HG02943 (cell line): ENCODE results near the gene PITRM1.

ENCODE experiments used
- ATAC-seq: cut with Tn5 transposase; IDR thresholded peaks from one replicate; pipeline ENCODE4 v1.9.1; 2021; ENCODE audit warnings: mild to moderate bottlenecking, low read depth, moderate library complexity; ENCODE audit not compliant: unreplicated experiment

The PITRM1 gene

GRCh38 chr10:3125527-3126170, 46.9 kb downstream of the PITRM1 start:
- ATAC-seq, result no peak

GRCh38 chr10:3124412-3125175, 48.0 kb downstream of the PITRM1 start:
- ATAC-seq, result no peak

- no peak for ATAC-seq
These were observed 48.8 kb downstream of the PITRM1 start for GRCh38 chr10:3123571-3124411.

DNA sequence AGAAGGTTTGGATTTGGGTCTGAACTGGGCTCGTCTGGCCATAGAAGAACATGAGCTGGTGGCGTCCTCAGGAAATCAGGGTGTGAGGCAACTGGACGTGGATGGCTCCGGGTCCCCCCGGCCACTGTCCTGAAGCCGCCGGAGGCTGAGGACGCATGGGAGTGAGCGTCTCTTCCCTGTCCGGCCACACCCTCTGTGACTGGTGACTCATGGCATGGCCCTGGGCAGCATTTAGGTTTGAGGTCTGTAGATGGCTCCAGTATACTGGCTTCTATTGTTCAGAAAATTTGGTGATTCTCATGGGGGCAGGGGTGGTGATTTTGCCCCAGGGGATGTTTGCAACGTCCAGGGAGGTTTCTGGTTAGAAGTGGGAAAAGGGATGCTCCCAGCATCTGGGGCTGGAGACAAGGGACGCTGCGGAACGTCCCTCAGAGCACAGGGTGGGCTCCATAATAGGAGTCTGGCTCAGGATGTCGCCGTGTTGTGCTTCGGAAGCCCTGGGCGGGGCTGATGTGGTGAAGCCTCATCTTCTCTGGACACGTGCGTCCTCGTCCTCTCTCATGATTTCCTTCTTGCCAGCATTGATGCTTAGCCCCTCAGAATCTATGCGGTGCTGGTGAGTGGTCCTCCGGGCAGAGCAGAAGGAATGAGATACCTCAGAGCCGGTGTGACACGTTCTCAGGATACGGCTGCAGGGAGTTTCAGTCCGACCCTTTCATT, 49.9 kb downstream of the PITRM1 start:
- no peak for ATAC-seq

DNA sequence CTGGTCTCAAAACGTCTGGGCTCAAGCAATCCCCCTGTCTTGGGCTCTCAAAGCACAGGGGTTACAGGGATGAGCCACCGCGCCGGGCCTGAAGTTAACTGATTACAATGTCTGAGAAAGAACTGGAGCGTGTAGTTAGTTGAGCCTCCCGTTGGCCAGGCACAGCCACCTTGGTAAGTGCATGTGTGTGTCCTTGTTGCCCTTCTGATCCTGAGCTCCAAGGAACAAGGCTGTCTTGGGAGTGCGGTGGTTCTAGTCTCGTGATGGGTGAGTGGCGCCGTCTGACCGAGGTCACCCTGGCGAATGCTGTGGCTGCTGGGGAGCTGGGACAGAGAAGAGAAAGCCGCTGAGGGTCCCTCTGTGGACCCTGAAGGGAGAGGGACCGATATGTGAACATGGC, 50.5 kb downstream of the PITRM1 start:
- ATAC-seq, result no peak

DNA sequence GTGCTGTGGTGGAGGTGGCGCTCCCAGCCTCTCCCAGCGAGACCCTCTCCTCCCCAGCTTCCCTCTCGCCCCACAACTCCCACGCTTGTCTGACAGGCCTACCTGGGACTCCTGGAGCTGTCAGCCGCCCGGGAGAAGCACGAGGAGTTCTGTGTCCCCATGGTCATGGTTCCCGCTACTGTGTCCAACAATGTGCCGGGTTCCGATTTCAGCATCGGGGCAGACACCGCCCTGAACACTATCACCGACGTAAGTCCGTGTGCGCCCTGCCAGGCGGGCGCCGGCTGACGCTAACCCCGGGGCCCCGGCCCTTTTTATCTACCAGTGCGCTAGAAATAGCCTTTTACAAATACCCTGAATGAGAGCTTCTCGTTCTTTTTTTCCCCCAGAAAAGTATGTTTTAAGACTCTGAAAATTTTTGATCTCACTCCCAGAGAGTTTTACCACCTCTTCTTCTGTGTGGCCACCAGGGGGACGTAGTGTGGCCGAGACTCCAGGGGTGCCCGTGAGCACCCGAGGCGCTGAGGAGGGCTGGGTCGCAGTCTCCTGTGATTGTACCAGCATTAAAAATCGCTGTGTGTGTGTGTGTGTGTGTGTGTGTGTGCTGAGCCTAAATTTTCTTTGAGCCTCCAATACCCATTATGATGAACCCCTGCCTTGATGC, 52.7 kb downstream of the PITRM1 start:
- ATAC-seq, result no peak

DNA sequence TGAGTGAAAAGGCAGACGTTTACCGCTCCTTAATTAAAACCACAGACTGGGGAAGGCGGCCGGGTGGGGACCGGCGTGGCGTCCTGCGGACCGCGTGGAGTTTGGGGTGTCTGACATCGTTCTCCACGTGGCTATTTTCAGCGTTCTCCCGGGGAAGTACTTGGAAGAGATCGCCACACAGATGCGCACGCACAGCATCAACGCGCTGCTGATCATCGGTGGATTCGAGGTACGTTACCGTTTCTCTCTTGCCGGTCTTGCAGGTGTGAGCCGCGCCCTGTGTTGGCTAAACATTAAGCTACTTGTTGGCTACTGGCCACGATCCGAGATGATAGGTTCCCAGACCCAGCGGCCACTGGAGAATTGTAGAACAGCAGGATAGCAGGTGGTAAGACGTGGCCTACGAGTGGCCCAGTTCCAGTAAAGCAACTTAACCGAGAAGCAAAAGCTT, 53.9 kb downstream of the PITRM1 start:
- ATAC-seq, result no peak

DNA sequence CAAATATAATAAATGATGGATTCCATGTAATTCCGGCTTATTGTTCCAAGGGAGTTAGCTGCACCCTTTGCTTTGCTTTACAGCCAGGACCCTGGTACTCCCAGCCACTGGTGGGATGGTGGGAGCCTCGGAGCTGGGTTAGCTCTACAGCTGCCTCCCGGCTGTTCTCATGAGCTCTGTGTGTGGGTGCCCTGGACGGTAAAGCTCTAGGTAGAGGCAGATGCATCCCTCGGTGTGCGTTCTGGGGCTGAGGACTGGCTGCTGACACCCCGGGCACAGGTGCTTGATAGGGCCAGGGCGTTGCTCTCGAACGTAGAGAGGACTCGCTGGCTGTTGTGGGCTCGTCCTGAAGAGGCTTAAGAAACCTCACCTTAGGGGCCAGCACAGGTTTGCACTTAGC, 55.1 kb downstream of the PITRM1 start:
- ATAC-seq, result no peak

GRCh38 chr10:3116508-3117100, 56.0 kb downstream of the PITRM1 start:
- no peak for ATAC-seq

- ATAC-seq, result no peak
These were observed 56.9 kb downstream of the PITRM1 start for GRCh38 chr10:3115685-3116084.

DNA sequence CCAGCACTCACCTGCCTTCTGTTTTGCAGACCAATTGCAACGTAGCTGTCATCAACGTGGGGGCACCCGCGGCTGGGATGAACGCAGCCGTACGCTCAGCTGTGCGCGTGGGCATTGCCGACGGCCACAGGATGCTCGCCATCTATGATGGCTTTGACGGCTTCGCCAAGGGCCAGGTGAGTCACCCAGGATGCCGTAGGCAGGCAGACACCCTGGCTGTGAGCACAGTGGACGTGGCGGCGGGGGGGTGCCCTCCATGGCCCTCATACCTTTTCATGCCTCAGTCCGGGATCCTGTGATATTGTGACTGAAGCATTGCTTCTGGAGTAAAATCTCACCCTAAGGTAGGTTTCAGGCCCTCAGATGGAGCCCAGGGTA, 59.2 kb downstream of the PITRM1 start:
- no peak for ATAC-seq

GRCh38 chr10:3111621-3112163, 60.9 kb downstream of the PITRM1 start:
- ATAC-seq, result no peak

- ATAC-seq, result no peak
These were observed 61.6 kb downstream of the PITRM1 start for GRCh38 chr10:3110782-3111620.

- no peak for ATAC-seq
These were observed 62.9 kb downstream of the PITRM1 start for GRCh38 chr10:3109633-3110032.

DNA sequence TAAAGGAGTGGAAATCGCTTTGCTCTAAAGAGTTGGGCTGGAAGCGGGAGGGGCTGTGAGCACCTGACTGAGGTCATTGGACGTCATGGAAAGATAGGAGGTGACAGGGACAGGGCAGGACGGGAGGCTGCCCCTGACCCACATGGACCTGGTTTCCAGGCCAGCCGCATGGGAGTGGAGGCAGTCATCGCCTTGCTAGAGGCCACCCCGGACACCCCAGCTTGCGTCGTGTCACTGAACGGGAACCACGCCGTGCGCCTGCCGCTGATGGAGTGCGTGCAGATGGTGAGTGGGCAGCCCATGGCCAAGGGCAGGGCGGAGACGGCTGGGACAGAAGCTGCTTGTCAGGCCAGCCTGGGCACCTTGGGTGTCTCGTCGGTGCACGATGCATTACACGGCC, 63.4 kb downstream of the PITRM1 start:
- ATAC-seq, result no peak

- ATAC-seq, result no peak
These were observed 63.9 kb downstream of the PITRM1 start for GRCh38 chr10:3108575-3109105.

- no peak for ATAC-seq
These were observed 64.5 kb downstream of the PITRM1 start for GRCh38 chr10:3108033-3108432.

DNA sequence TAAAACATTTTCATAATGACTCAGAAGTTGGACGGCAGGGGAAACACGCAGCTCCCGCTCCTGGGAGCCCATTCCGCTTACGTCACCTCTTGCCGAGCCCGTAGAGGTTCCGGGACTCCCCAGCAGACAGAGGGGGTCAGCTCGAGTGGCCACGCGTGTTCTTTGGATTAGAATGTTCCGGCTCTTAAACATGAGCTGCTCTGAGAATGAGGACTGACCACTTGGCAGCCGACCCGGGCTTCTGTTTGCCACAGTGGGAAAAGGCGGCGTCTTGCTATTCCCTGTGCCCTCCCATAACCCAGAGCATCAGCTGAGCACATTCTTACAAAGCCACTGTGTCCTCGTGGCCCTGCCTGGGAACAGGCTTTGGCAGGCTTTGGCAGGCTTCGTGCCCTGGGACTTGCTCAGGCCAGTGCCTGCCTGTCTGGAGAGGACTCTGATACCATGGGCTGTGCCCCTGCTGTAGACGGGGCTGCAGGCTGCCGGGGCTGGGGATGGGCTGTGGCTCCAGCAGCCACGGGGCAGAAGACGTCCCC, 65.1 kb downstream of the PITRM1 start:
- no peak for ATAC-seq
